Umbilical cord (tissue), 2 donors: ENCODE measurements around the gene KIFC3. TPM values are rescaled to one million over a fixed set of nuclear protein-coding genes. Genes with fewer than 3 reads are reported as not detected.
A peak's percentile ranks its signal among the peaks of the same experiment; 100 is the strongest.
"Not testable (repeated sequence)": the region's sequence is repeated elsewhere in the genome, so short reads cannot be mapped to it uniquely, and the experiment has no call there.

Experiments used
- DNase-seq: peaks from one replicate; pipeline ENCODE4 v3.0.0-alpha.2; 2015; ENCODE audit warnings: low spot score
- total RNA-seq: library from RNA; depleted of rRNA; stranded (reverse); fragments of >200 nt; gene quantifications from one replicate; pipeline ENCODE4 v1.2.3, GENCODE V29; 2014; ENCODE audit warnings: low replicate concordance; ENCODE audit not compliant: insufficient read depth

The KIFC3 gene
- total RNA-seq, 1 donor from 2014 or later: 40.7 TPM

DNA sequence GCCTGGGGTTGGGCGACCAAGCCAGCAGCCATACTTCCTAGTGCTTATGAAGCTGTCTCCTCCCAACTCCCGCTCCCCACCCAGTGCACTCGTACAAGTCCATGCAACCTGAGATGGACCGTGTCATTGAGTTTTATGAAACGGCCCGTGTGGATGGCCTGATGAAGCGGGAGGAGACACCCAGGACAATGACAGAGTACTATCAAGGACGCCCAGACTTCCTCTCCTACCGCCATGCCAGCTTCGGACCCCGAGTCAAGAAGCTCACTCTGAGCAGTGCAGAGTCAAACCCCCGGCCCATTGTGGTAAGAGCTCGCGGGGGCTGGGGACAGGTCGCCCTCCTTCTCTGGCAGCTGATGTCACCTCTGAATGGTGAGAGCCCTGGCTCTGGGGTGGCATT is 77.8 kb downstream of the KIFC3 start:
- no peak for DNase-seq

GRCh38 chr16:57723170-57723569 is 79.1 kb downstream of the KIFC3 start:
- no peak for DNase-seq

GRCh38 chr16:57722651-57723050 is 79.6 kb downstream of the KIFC3 start:
- DNase-seq: no peak

DNA sequence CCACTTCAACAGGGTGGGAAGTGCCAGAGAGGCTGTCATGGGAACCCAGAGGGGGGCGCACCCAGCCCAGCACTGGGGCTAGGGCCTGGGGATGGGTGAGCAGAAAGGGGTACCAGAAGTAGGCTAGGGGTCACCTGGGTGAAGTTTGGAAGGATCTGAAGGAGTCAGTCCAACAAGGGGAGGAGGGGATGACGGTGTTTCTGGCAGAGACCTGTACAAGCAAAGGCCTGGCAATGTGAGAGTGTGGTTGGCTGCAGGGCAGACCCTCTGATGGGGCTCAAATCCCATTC is 80.1 kb downstream of the KIFC3 start:
- DNase-seq: no peak

DNA sequence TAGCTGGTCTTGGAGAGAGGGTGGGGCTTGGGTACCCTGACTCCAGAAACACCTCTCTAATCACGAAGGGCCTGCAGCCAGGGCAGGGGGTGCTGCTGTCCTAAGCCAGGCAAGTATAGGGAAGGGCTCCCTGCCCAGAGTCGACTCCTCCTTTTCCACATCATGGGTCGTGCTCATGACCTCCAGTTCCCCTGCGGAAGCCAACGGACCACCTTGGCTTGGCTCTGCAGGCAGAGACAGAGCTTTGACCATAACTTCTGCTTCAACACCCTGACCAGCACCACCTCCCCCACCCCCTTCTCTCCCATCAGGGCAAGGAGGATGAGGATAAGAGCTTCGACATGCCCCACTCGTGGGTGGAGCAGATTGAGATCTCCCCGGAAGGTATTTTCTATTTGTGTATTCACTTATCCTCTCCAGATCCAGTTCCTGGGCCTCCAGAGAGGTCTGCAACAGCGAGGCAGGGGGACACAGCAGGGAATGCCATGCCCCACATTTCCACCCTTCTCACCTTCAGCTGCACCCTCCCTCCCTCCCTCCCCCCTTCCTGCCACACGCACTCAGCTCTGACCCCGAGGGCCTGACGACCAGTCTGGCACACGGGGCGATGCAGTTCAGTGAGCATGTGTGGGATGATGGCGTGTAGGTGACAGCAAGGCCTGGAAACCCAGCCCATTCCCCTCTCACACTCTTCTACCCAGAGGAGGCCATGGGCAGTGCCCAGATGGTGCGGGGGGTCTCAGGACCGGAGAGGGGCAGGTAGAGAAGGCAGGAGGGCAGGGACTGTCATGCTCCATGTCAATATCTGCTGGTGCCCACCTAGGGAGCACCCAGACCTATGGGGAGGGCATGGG is 80.7 kb downstream of the KIFC3 start:
- DNase-seq: no peak

DNA sequence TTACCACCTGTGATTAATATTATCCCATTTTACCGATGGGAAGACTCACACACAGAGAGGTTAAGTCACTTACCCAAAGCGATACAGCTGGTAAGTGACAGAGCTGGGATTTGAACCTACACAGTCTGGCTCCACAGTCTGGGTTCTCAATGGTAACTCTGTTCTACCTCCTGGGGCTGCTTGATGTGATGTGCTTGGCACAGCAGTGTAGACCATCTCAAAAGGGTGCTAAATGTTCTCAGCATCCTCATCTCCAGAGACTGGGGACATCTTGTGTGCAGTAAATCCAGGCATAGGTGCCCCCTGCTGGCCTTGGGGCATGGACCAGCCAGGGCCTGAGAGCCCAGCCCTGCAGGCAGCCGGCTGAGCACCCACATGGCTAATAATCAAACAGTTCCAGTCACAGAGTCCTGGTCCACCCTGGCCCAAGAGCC is 82.1 kb downstream of the KIFC3 start:
- peak; percentile 35 for DNase-seq

DNA sequence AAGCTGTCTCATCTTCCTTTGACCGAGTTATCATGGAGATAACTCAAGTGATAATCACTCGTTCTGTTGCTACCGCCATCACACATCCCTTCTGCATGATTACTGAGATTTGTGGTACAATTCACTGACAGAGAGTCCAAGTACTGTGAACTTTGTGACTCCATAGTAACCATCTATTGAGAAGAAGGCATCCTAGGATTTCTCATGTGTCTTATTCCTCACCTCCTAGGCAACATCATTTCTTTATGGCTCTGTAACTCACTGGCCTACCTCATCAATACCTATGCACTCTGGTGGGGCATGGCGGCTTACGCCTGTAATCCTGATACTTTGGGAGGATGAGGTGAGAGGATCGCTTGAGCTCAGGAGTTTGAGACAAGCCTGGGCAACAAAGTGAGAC is 88.2 kb downstream of the KIFC3 start:
- no peak for DNase-seq

- DNase-seq: no peak
Measured at GRCh38 chr16:57713596-57713995, 88.7 kb downstream of the KIFC3 start.

GRCh38 chr16:57712569-57712968 is 89.7 kb downstream of the KIFC3 start:
- not testable (repeated sequence) for DNase-seq

- DNase-seq: no peak
Measured at GRCh38 chr16:57711993-57712392, 90.3 kb downstream of the KIFC3 start.

GRCh38 chr16:57711346-57711745 is 90.9 kb downstream of the KIFC3 start:
- DNase-seq: no peak

DNA sequence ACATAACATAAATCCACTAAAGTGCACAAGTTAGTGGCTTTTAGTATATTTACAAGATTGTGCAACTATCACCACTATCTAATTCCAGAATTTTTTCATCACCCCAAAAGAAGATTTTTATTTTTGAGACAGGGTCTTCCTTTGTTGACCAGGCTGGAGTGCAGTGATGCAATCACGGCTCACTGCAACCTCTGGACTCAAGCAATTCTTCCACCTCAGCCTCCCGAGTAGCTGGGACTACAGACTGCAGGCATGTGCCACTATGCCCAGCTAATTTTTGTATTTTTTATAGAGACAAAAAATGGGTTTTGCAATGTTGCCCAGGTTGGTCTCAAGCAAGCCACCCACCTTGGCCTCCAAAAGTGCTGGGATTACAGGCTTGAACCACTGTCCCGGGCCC is 92.6 kb downstream of the KIFC3 start:
- DNase-seq: no peak

Other genes with a start within 250 kb of the KIFC3 start
- 8.9 TPM for gene ADGRG1, start 173.9 kb downstream of the KIFC3 start, total RNA-seq
- not detected for gene ADGRG3, start 134.2 kb downstream of the KIFC3 start, total RNA-seq
- gene DRC7, start 107.7 kb downstream of the KIFC3 start, total RNA-seq: 0.96 TPM
- gene KATNB1, start 66.7 kb downstream of the KIFC3 start, total RNA-seq: 8.4 TPM
- 0.72 TPM for gene CNGB1, start 168.6 kb upstream of the KIFC3 start, total RNA-seq
- 12.0 TPM for gene ZNF319, start 198.2 kb upstream of the KIFC3 start, total RNA-seq
- 41.4 TPM for gene USB1, start 198.9 kb upstream of the KIFC3 start, total RNA-seq
- 1.7 TPM for gene MMP15, start 223.3 kb upstream of the KIFC3 start, total RNA-seq